Memory B cell (primary cell): Measurements from ENCODE around the gene PDE2A.

Experiments
- ATAC-seq: fragments of 150-1000 bp; cut with Tn5 transposase; 2 replicates; pipeline ENCODE4 v1.10.0; 2021; ENCODE audit warnings: low read depth, mild to moderate bottlenecking, moderate library complexity
- DNase-seq, 2 donors: peaks; one replicate each; pipeline ENCODE4 v3.0.0; 2022; ENCODE audit warnings: low spot score in 2 of 2
- H3K27ac Mint-ChIP-seq: one replicate; pipeline ENCODE4 v1.8.0; 2022; ENCODE audit warnings: mild to moderate bottlenecking, moderate library complexity, mixed read lengths
- H3K27me3 Mint-ChIP-seq: one replicate; pipeline ENCODE4 v1.8.0; 2022; ENCODE audit warnings: mixed read lengths
- H3K36me3 Mint-ChIP-seq: one replicate; pipeline ENCODE4 v1.8.0; 2022; ENCODE audit warnings: mild to moderate bottlenecking, mixed read lengths
- H3K4me1 Mint-ChIP-seq: one replicate; pipeline ENCODE4 v1.8.0; 2022; ENCODE audit warnings: mixed read lengths
- H3K4me3 Mint-ChIP-seq: one replicate; pipeline ENCODE4 v1.8.0; 2022; ENCODE audit warnings: mild to moderate bottlenecking, moderate library complexity, mixed read lengths
- H3K9me3 Mint-ChIP-seq: one replicate; pipeline ENCODE4 v1.8.0; 2022; ENCODE audit warnings: mixed read lengths

PDE2A gene

DNA sequence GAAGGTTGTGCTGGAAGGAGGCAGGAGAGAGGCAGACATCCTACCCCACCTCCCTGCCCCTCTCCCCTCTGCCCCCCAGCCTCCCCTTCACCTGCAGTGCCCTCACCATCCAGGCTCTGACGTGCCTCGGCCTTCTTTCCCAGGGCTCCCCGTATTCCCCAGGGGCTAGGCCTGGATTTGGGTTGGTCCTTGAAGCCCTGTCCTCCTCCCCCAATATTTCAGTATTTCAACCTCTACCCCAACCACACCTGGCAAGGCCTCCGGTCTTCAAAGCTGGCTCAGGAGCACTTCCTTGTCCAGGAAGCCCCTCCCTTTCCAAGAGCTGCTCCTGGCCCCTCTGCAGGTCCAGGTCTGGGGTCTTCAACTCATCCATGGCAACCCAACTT, 8.6 kb upstream of the PDE2A start:
- Mint-ChIP-seq H3K27ac (peak overlapping the region; percentile 77), H3K4me3 (no peak overlapping the region), H3K36me3 (peaks cover 9% of the 10 kb centered on the region), H3K27me3 (peaks cover 2% of the 10 kb centered on the region), H3K9me3 (no peaks in the 10 kb centered on the region), H3K4me1 (peaks cover 20% of the 10 kb centered on the region)
- ATAC-seq (no peak), DNase-seq (no peak)

DNA sequence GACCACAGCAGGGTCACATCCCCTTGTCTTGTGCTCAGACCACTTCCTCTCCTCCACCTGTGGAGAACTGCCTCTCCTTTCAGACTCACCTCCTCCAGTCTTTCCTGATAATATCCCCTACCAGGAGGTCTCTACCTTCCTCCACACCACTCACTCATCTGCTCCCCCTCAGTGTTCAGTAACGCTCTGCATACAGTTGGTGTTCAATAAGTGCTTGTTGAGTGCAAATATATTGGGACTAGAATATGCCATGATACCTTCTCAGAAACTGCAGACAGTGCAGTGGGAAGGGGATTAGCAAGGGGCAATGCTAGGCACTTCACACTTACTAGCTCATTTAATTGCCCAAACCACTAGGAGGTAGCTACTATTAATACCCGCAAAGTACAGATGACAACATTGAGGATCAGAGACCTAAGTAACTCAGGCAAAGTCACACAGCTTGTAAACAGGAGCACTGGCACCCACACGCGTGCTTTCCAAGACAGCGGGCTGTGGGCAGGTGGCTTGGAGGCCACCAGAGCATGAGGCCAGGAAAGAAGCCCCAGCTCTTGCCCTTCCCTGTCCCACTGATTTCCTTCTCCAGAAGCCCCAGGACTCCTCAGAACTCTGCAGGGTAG, 8.1 kb upstream of the PDE2A start:
- H3K4me3 Mint-ChIP-seq = no peak overlapping the region
- DNase-seq = no peak
- peaks cover 2% of the 10 kb centered on the region for H3K27me3 Mint-ChIP-seq
- H3K4me1 Mint-ChIP-seq = peaks cover 21% of the 10 kb centered on the region
- ATAC-seq = no peak
- H3K9me3 Mint-ChIP-seq = no peaks in the 10 kb centered on the region
- H3K36me3 Mint-ChIP-seq = peaks cover 9% of the 10 kb centered on the region
- peak overlapping the region; percentile 14 for H3K27ac Mint-ChIP-seq

DNA sequence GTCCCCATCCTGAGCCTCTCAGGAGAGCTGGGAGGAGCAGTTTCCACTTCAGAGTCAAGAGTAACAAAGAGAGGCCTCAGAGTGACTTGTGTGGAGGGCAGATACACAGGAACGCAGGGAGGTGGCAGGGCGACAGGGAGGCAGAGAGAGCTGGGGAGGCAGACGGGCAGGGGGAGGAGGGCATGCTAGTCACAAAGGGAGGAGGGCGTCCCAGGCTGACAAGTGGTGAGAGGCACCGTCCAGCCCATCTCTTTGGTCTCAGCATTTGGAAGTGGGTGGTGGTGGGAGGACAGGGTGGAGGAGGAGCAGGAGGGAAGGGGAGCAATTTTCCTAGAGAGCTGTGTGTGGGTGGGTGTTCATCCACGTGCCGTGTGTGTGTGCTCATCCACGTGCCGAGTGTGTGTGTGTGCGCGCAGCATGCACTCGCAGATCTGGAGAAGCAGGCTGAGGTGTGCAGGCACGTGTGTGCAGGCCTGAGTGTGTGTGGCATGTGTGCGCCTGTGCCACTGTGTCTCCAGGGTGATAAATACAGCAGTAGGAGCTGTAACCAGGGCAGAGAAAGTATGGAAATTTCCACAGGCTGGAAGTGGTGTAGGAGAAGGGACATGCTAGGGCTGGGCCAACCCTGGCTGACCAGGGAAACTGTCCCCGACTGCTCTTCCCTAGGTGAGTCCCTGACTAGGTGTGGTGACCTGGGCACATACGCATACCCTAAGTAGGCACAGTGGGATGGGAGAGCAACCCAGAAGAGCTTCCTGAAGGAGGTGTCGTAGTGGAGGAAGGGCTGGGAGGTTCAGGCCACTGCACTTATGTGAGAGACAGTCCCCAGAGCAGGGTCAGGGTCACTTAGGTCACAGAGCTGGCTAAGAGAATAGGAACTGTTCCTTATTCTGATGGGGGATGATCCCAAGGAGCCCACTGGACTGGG, 7.3 kb upstream of the PDE2A start:
- ATAC-seq (no peak), DNase-seq (no peak)
- H3K9me3 Mint-ChIP-seq = no peaks in the 10 kb centered on the region
- peaks cover 3% of the 10 kb centered on the region for H3K36me3 Mint-ChIP-seq
- H3K4me3 Mint-ChIP-seq = no peak overlapping the region
- peak overlapping the region; percentile 14 for H3K27ac Mint-ChIP-seq
- H3K4me1 Mint-ChIP-seq = peaks cover 18% of the 10 kb centered on the region
- peaks cover 3% of the 10 kb centered on the region for H3K27me3 Mint-ChIP-seq

DNA sequence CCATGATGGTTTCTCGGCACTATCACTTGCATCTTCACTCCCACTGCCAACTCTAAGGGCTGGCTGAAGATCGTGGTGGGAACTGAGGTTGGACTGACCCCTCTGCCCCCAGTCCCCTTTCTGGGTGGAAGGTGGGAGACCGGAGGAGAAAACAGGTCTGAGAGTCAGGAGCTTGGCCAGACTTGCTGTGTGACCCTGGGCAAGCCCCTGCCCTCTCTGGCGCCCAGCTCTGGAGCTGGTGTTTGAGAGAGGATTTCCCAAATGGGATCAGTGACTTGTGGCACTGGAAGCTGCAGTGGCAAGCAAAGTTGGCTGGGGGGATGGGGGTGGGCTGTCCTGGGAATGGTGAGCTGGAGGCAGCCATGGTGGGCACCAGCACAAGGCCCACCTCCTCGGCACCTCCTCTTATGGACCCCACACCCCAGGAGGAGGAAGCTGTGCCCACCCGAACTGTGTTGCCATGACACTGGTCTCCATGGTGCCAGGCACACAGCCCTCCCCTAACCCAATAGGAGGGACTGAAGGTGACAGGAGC, 6.5 kb upstream of the PDE2A start:
- Mint-ChIP-seq H3K27ac (peak overlapping the region; percentile 14), H3K4me3 (no peak overlapping the region), H3K27me3 (peaks cover 3% of the 10 kb centered on the region), H3K9me3 (no peaks in the 10 kb centered on the region), H3K36me3 (no peaks in the 10 kb centered on the region), H3K4me1 (peaks cover 18% of the 10 kb centered on the region)
- no peak for DNase-seq
- no peak for ATAC-seq

- Mint-ChIP-seq H3K36me3 (no peaks in the 10 kb centered on the region), H3K9me3 (no peaks in the 10 kb centered on the region), H3K4me1 (peaks cover 18% of the 10 kb centered on the region), H3K4me3 (no peak overlapping the region), H3K27me3 (peaks cover 3% of the 10 kb centered on the region), H3K27ac (no peak overlapping the region)
- ATAC-seq (no peak), DNase-seq (no peak)
These were observed 5.6 kb upstream of the PDE2A start for GRCh38 chr11:72679869-72680268.

DNA sequence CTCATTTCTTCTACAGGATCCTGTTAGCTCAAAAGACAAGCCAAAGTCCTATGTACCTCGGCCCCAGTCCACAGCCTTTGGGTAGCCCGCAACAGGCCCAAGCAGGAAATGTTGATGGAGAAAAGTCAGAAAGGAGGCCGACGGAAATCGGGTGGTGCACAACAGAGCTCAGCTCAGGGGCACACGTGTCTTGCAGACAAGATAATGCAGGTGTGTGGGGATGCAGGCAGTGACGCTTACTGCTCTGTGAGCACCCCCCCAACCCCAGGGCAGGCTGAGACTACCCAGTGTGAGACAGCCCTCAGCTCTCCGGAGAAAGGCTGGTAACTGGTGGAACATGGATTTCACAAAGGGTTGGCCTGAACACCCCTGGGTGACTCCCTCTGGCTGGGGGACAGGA, 4.3 kb upstream of the PDE2A start:
- DNase-seq = no peak
- peaks cover 9% of the 10 kb centered on the region for H3K27me3 Mint-ChIP-seq
- peaks cover 18% of the 10 kb centered on the region for H3K4me1 Mint-ChIP-seq
- no peak for ATAC-seq
- H3K9me3 Mint-ChIP-seq = no peaks in the 10 kb centered on the region
- no peaks in the 10 kb centered on the region for H3K36me3 Mint-ChIP-seq
- no peak overlapping the region for H3K4me3 Mint-ChIP-seq
- H3K27ac Mint-ChIP-seq = peak overlapping the region; percentile 70

DNA sequence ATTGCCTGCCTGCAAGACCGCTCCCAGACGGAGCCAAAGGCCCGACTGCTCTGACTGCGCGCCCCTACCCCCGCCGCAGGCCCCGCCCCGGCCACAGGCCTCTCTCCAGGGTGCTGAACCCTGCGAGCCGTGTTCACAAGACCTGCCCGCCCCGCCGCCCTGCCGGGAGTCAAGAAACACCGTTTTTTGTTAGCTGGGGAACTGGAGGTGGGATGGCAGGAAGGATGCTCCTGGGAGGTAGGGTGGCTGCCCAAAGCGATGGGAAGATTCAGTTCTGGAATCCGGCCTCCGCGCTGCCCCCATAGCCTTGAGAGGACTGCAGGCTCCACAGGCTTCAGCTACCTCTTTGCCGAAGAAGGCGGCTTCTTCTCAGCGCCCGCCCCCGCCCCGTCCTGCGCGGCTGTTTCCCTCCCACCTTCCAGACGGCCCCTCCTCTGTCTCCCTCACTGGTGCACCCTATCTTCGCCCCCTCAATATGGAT, 2.7 kb upstream of the PDE2A start:
- Mint-ChIP-seq H3K27ac (no peak overlapping the region), H3K27me3 (peaks cover 20% of the 10 kb centered on the region), H3K36me3 (no peaks in the 10 kb centered on the region), H3K4me3 (no peak overlapping the region), H3K4me1 (peaks cover 27% of the 10 kb centered on the region), H3K9me3 (no peaks in the 10 kb centered on the region)
- DNase-seq (peak; percentile 56 to 67), ATAC-seq (peak; percentile 81)

DNA sequence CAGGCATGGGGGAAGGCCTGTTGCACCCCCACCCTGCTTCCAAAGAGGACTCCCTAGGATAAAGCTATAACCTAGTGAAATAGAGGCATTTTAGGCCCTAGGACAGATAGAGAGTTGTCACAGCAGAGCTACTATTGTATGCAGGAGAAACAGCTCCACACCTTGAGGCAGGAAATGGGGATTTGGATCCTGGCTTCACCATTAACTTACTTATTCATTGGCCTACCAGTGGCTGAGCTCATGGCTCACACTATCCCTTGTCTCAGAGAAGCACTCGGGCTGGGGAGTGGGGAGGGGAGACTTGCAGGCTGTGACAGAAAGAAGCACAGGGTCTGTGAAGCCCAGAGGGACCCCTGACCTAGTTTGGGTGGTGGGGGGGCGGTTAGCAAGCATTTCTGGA, 999 bp upstream of the PDE2A start:
- no peaks in the 10 kb centered on the region for H3K36me3 Mint-ChIP-seq
- H3K27me3 Mint-ChIP-seq = peaks cover 27% of the 10 kb centered on the region
- ATAC-seq (no peak), DNase-seq (no peak)
- H3K4me1 Mint-ChIP-seq = peaks cover 23% of the 10 kb centered on the region
- H3K27ac Mint-ChIP-seq = no peak overlapping the region
- H3K4me3 Mint-ChIP-seq = no peak overlapping the region
- H3K9me3 Mint-ChIP-seq = no peaks in the 10 kb centered on the region

DNA sequence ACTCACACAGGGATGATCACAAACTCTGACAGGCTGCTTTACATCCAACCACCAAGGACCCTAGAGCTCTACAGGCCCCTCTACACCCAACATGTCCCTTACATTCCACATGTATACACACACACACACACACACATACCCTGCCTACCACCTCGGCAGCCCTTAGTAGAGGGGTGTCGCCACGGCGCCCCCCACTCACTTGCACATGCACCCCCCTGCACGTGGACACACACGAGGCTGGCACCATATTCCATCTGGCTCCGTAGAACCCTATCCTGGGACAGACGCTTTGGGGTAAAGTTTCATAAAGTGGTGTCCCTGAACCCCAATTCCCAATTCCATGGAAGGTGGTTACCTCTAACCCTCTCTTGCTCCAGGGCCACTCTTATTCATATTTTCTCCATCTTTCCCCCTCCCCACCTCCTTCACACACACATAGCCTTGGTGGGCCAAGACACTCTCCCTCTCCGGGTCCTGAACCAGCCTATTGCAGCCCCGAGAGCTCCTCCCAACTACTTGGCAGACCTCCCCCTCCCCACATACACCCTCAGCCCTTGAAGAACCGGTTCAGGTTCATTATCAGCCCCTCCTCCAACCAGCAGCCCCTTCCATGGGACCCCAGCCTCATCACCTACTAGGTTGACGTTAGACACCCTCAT, 809 bp downstream of the PDE2A start:
- no peak overlapping the region for H3K27ac Mint-ChIP-seq
- DNase-seq (no peak), ATAC-seq (no peak)
- peaks cover 23% of the 10 kb centered on the region for H3K4me1 Mint-ChIP-seq
- H3K36me3 Mint-ChIP-seq = no peaks in the 10 kb centered on the region
- H3K27me3 Mint-ChIP-seq = peaks cover 29% of the 10 kb centered on the region
- no peaks in the 10 kb centered on the region for H3K9me3 Mint-ChIP-seq
- H3K4me3 Mint-ChIP-seq = no peak overlapping the region

- H3K9me3 Mint-ChIP-seq = no peaks in the 10 kb centered on the region
- no peak overlapping the region for H3K27ac Mint-ChIP-seq
- peaks cover 27% of the 10 kb centered on the region for H3K27me3 Mint-ChIP-seq
- H3K4me3 Mint-ChIP-seq = no peak overlapping the region
- no peak for ATAC-seq
- no peak for DNase-seq
- peaks cover 18% of the 10 kb centered on the region for H3K4me1 Mint-ChIP-seq
- no peaks in the 10 kb centered on the region for H3K36me3 Mint-ChIP-seq
These were observed 1.5 kb downstream of the PDE2A start for GRCh38 chr11:72672597-72673238.

- DNase-seq (no peak), ATAC-seq (no peak)
- peaks cover 15% of the 10 kb centered on the region for H3K4me1 Mint-ChIP-seq
- H3K27me3 Mint-ChIP-seq = peaks cover 28% of the 10 kb centered on the region
- H3K27ac Mint-ChIP-seq = no peak overlapping the region
- no peaks in the 10 kb centered on the region for H3K36me3 Mint-ChIP-seq
- no peak overlapping the region for H3K4me3 Mint-ChIP-seq
- H3K9me3 Mint-ChIP-seq = no peaks in the 10 kb centered on the region
These were observed 2.8 kb downstream of the PDE2A start for GRCh38 chr11:72671152-72672099.

GRCh38 chr11:72670041-72670440, 4.2 kb downstream of the PDE2A start:
- Mint-ChIP-seq H3K4me3 (no peak overlapping the region), H3K9me3 (no peaks in the 10 kb centered on the region), H3K4me1 (peaks cover 15% of the 10 kb centered on the region), H3K36me3 (no peaks in the 10 kb centered on the region), H3K27ac (no peak overlapping the region), H3K27me3 (peaks cover 32% of the 10 kb centered on the region)
- DNase-seq (no peak), ATAC-seq (no peak)

GRCh38 chr11:72669527-72669926, 4.7 kb downstream of the PDE2A start:
- H3K27ac Mint-ChIP-seq = no peak overlapping the region
- peaks cover 32% of the 10 kb centered on the region for H3K27me3 Mint-ChIP-seq
- ATAC-seq = no peak

More at GRCh38 chr11:72669527-72669926, 4.7 kb downstream of the PDE2A start:
- DNase-seq = no peak
- H3K4me1 Mint-ChIP-seq = peaks cover 14% of the 10 kb centered on the region
- H3K36me3 Mint-ChIP-seq = no peaks in the 10 kb centered on the region
- H3K4me3 Mint-ChIP-seq = no peak overlapping the region
- H3K9me3 Mint-ChIP-seq = no peaks in the 10 kb centered on the region
